Measurements from ENCODE around the gene SCN2A.

Gene SCN2A

GRCh38 chr2:165239230-165239629 lies at the start of gene SCN2A:
Gene SCN2A (plus strand): TSS chr2:165239414. CDS start chr2:165295824, 56,410 bp downstream.
- in situ Hi-C loops (cut with HindIII; ENCODE audit: low sequenced_read_pairs): no loop called here

- in situ Hi-C loops (cut with HindIII; ENCODE audit: low sequenced_read_pairs): no loop called here
These were observed 48.0 kb upstream of the SCN2A start for GRCh38 chr2:165191096-165191728.

- in situ Hi-C loops (cut with HindIII; ENCODE audit: low sequenced_read_pairs): no loop called here
These were observed 46.5 kb upstream of the SCN2A start for GRCh38 chr2:165192729-165193128.

- in situ Hi-C loops (cut with HindIII; ENCODE audit: low sequenced_read_pairs): no loop called here
These were observed 45.9 kb upstream of the SCN2A start for GRCh38 chr2:165193178-165193777.

- in situ Hi-C loops (cut with HindIII; ENCODE audit: low sequenced_read_pairs): no loop called here
These were observed 42.8 kb upstream of the SCN2A start for GRCh38 chr2:165196411-165196810.

- in situ Hi-C loops (cut with HindIII; ENCODE audit: low sequenced_read_pairs): no loop called here
These were observed 41.9 kb upstream of the SCN2A start for GRCh38 chr2:165197346-165197745.

GRCh38 chr2:165198181-165198580 lies 41.0 kb upstream of the SCN2A start:
- in situ Hi-C loops (cut with HindIII; ENCODE audit: low sequenced_read_pairs): no loop called here

- in situ Hi-C loops (cut with HindIII; ENCODE audit: low sequenced_read_pairs): no loop called here
These were observed 37.0 kb upstream of the SCN2A start for GRCh38 chr2:165202239-165202638.

GRCh38 chr2:165203689-165204559 lies 35.3 kb upstream of the SCN2A start, which contains the start of gene SCN3A:
Gene SCN3A (minus strand): TSS chr2:165204050. CDS start chr2:165176394, 27,656 bp downstream.
- in situ Hi-C loops (cut with HindIII; ENCODE audit: low sequenced_read_pairs): no loop called here

GRCh38 chr2:165205865-165206264 lies 33.3 kb upstream of the SCN2A start:
- in situ Hi-C loops (cut with HindIII; ENCODE audit: low sequenced_read_pairs): no loop called here

- in situ Hi-C loops (cut with HindIII; ENCODE audit: low sequenced_read_pairs): no loop called here
These were observed 31.1 kb upstream of the SCN2A start for GRCh38 chr2:165208094-165208493.

GRCh38 chr2:165214093-165214492 lies 25.1 kb upstream of the SCN2A start:
- in situ Hi-C loops (cut with HindIII; ENCODE audit: low sequenced_read_pairs): no loop called here

GRCh38 chr2:165219481-165219880 lies 19.7 kb upstream of the SCN2A start:
- in situ Hi-C loops (cut with HindIII; ENCODE audit: low sequenced_read_pairs): no loop called here

- in situ Hi-C loops (cut with HindIII; ENCODE audit: low sequenced_read_pairs): no loop called here
These were observed 14.3 kb upstream of the SCN2A start for GRCh38 chr2:165224941-165225340.

- in situ Hi-C loops (cut with HindIII; ENCODE audit: low sequenced_read_pairs): no loop called here
These were observed 11.6 kb upstream of the SCN2A start for GRCh38 chr2:165227571-165227970.

- in situ Hi-C loops (cut with HindIII; ENCODE audit: low sequenced_read_pairs): no loop called here
These were observed 2.2 kb upstream of the SCN2A start for GRCh38 chr2:165237056-165237455.

- in situ Hi-C loops (cut with HindIII; ENCODE audit: low sequenced_read_pairs): no loop called here
These were observed 919 bp upstream of the SCN2A start for GRCh38 chr2:165238295-165238694.

GRCh38 chr2:165239856-165240515 lies 772 bp downstream of the SCN2A start:
- in situ Hi-C loops (cut with HindIII; ENCODE audit: low sequenced_read_pairs): no loop called here

GRCh38 chr2:165240916-165241315 lies 1.7 kb downstream of the SCN2A start:
- in situ Hi-C loops (cut with HindIII; ENCODE audit: low sequenced_read_pairs): no loop called here

- in situ Hi-C loops (cut with HindIII; ENCODE audit: low sequenced_read_pairs): no loop called here
These were observed 6.0 kb downstream of the SCN2A start for GRCh38 chr2:165245081-165245793.

GRCh38 chr2:165248238-165248637 lies 9.0 kb downstream of the SCN2A start:
- in situ Hi-C loops (cut with HindIII; ENCODE audit: low sequenced_read_pairs): no loop called here

Data from endothelial cell of hepatic sinusoid (primary cell).